Karpas-422 (cell line): Measurements from ENCODE around the gene ART1. TPM values are rescaled to one million over a fixed set of nuclear protein-coding genes. Genes with fewer than 3 reads are reported as not detected.

Experiments used
- DNase-seq: peaks from one replicate; pipeline ENCODE4 v3.0.0-alpha.2; 2015
- H2AFZ ChIP-seq: fragments of 200-600 bp; sonication (generic); 2 replicates; pipeline ENCODE4 v1.6.1; 2014; ENCODE audit warnings: antibody characterized with exemption, low read length, mixed read lengths
- H3K27ac ChIP-seq: fragments of 200-600 bp; sonication (generic); 2 replicates; pipeline ENCODE4 v1.5.1; 2014; ENCODE audit warnings: mild to moderate bottlenecking, low read length, moderate library complexity
- H3K27me3 ChIP-seq: fragments of 200-600 bp; sonication (generic); 2 replicates; pipeline ENCODE4 v1.6.1; 2014; ENCODE audit warnings: low read length, mixed read lengths
- H3K36me3 ChIP-seq: fragments of 200-600 bp; sonication (generic); 2 replicates; pipeline ENCODE4 v1.6.1; 2014; ENCODE audit warnings: low read length, mixed read lengths; ENCODE audit not compliant: insufficient read depth
- H3K4me1 ChIP-seq: fragments of 200-600 bp; sonication (generic); 2 replicates; pipeline ENCODE4 v1.6.1; 2014; ENCODE audit warnings: mild to moderate bottlenecking, low read length, mixed read lengths
- H3K4me2 ChIP-seq: fragments of 200-600 bp; sonication (generic); 2 replicates; pipeline ENCODE4 v1.6.1; 2014; ENCODE audit warnings: low read length, low read depth, mild to moderate bottlenecking; ENCODE audit not compliant: poor library complexity, severe bottlenecking
- H3K4me3 ChIP-seq: fragments of 200-600 bp; sonication (generic); 2 replicates; pipeline ENCODE4 v1.5.1; 2014; ENCODE audit warnings: mild to moderate bottlenecking, antibody characterized with exemption, low read length, mixed read lengths
- H3K79me2 ChIP-seq: fragments of 200-600 bp; sonication (generic); 2 replicates; pipeline ENCODE4 v1.6.1; 2014; ENCODE audit warnings: mild to moderate bottlenecking, low read length, mixed read lengths
- H3K9ac ChIP-seq: fragments of 200-600 bp; sonication (generic); 2 replicates; pipeline ENCODE4 v1.6.0; 2014; ENCODE audit warnings: low read length
- H3K9me2 ChIP-seq: fragments of 200-600 bp; sonication (generic), shearing (Covaris generic); replicated peaks from 2 replicates; pipeline ENCODE4 v1.6.0; 2014; ENCODE audit warnings: mild to moderate bottlenecking, low read length, moderate library complexity; ENCODE audit not compliant: insufficient read depth
- H3K9me3 ChIP-seq: fragments of 300-700, 200-600 bp; sonication (generic); 2 replicates; pipeline ENCODE4 v1.6.1; 2014; ENCODE audit warnings: low read length, mixed read lengths
- H4K20me1 ChIP-seq: fragments of 200-600 bp; sonication (generic); 2 replicates; pipeline ENCODE4 v1.6.1; 2014; ENCODE audit warnings: mild to moderate bottlenecking, antibody characterized with exemption, low read length, low read depth; ENCODE audit not compliant: insufficient read depth
- total RNA-seq: library from RNA; depleted of rRNA; stranded (reverse); fragments of >200 nt; shearing (Covaris generic); gene quantifications from 2 replicates; pipeline ENCODE4 v1.2.3, GENCODE V29; 2014; ENCODE audit warnings: low replicate concordance

ART1 gene
- total RNA-seq, 1 experiment from 2014 or later = not detected

DNA sequence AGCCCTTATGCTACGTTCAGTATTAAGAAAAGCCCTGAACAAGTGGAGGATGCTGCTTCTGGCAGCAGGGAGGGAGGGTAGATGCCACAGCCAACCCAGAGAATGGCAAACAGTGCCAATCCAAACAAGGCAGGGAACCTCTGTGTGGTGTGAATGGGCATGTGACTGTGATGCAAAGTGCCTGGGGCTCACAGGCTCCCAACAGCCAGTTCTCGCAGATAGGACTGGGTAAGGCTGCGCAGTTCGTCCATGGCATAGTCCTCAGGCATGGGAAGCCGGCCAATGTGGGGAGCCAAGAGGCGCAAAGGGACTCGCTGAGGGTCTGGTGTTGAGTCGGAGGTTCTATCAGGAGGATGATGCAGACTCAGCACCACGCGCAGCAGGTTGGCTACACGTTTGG is 31.0 kb downstream of the ART1 start:
- H3K27me3 ChIP-seq = no peaks in the 10 kb centered on the region
- no peak overlapping the region for H3K27ac ChIP-seq
- no peak overlapping the region for H3K9ac ChIP-seq
- DNase-seq = no peak
- H2AFZ ChIP-seq = no peak overlapping the region
- no peaks in the 10 kb centered on the region for H3K9me3 ChIP-seq
- H4K20me1 ChIP-seq = no peaks in the 10 kb centered on the region
- H3K79me2 ChIP-seq = no peaks in the 10 kb centered on the region
- no peak overlapping the region for H3K4me2 ChIP-seq
- H3K4me1 ChIP-seq = no peaks in the 10 kb centered on the region
- no peaks in the 10 kb centered on the region for H3K9me2 ChIP-seq
- H3K36me3 ChIP-seq = peaks cover 61% of the 10 kb centered on the region
- H3K4me3 ChIP-seq = no peak overlapping the region

- no peak for DNase-seq
- H4K20me1 ChIP-seq = no peaks in the 10 kb centered on the region
- H3K79me2 ChIP-seq = no peaks in the 10 kb centered on the region
- H3K27ac ChIP-seq = no peak overlapping the region
- H3K4me3 ChIP-seq = no peak overlapping the region
- no peak overlapping the region for H3K4me2 ChIP-seq
- no peaks in the 10 kb centered on the region for H3K27me3 ChIP-seq
- H3K9me3 ChIP-seq = no peaks in the 10 kb centered on the region
- peaks cover 80% of the 10 kb centered on the region for H3K36me3 ChIP-seq
- H3K9ac ChIP-seq = no peak overlapping the region
- H3K9me2 ChIP-seq = no peaks in the 10 kb centered on the region
- H2AFZ ChIP-seq = no peak overlapping the region
- H3K4me1 ChIP-seq = no peaks in the 10 kb centered on the region
Measured at GRCh38 chr11:3679077-3679476, 34.1 kb downstream of the ART1 start.

DNA sequence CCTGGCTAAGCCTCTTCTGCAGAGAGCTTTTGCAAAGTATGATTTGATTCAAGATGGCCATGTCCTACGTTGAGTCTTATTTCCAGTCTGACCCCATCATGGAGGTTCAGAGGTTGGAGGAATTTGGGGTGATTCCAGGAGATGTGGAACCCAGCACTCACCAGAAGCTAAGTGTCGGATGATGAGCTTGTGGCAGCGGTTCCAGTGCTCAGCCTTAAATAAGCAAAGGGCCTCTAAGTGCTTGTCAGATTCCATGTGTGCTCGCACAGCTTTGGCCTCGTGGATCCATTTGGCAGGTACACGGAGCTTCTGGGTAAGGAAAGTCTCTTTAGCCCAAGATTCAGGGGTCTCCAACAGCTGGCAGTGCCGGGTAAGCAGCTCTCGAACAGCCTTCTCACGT is 38.1 kb downstream of the ART1 start:
- Histone ChIP-seq H3K9me3 (no peaks in the 10 kb centered on the region), H3K27me3 (no peaks in the 10 kb centered on the region), H3K4me1 (no peaks in the 10 kb centered on the region), H3K4me2 (no peak overlapping the region), H4K20me1 (no peaks in the 10 kb centered on the region), H3K79me2 (no peaks in the 10 kb centered on the region), H3K4me3 (no peak overlapping the region), H2AFZ (no peak overlapping the region), H3K27ac (no peak overlapping the region), H3K36me3 (peaks cover 79% of the 10 kb centered on the region), H3K9me2 (no peaks in the 10 kb centered on the region), H3K9ac (no peak overlapping the region)
- no peak for DNase-seq

GRCh38 chr11:3684129-3684818 is 39.3 kb downstream of the ART1 start:
- no peaks in the 10 kb centered on the region for H3K79me2 ChIP-seq
- H3K4me2 ChIP-seq = no peak overlapping the region
- no peaks in the 10 kb centered on the region for H3K27me3 ChIP-seq
- H4K20me1 ChIP-seq = no peaks in the 10 kb centered on the region
- no peaks in the 10 kb centered on the region for H3K9me2 ChIP-seq
- H3K27ac ChIP-seq = no peak overlapping the region
- no peak overlapping the region for H2AFZ ChIP-seq
- peaks cover 67% of the 10 kb centered on the region for H3K36me3 ChIP-seq
- no peaks in the 10 kb centered on the region for H3K4me1 ChIP-seq
- H3K9ac ChIP-seq = no peak overlapping the region
- DNase-seq = no peak
- H3K4me3 ChIP-seq = no peak overlapping the region
- H3K9me3 ChIP-seq = no peaks in the 10 kb centered on the region

GRCh38 chr11:3684819-3685172 is 39.9 kb downstream of the ART1 start:
- Histone ChIP-seq H4K20me1 (no peaks in the 10 kb centered on the region), H3K27me3 (no peaks in the 10 kb centered on the region), H3K9me2 (no peaks in the 10 kb centered on the region)

DNA sequence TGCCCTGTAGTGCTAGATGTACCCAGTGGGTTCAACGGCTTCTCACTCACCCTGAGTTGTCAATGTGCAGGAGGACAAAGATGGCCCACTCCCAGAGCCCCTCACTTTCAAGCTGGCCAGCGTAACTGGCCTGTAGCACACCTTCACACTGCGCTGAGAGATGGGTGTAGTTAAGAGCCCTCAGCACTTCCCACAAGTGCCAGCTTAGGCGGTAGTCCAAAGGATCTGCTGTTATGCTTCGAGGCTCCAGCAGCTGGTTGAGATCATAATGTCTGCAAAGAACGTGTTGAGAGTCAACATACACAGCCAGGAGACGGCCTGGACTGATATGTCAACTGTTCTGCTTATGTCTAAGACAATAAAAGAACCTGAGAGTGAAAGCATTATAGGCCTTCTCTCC is 41.0 kb downstream of the ART1 start:
- no peak for DNase-seq
- no peak overlapping the region for H3K4me2 ChIP-seq
- H3K36me3 ChIP-seq = peaks cover 62% of the 10 kb centered on the region; the same call in 1 of the 2 replicates
- H3K27me3 ChIP-seq = no peaks in the 10 kb centered on the region
- H3K79me2 ChIP-seq = no peaks in the 10 kb centered on the region
- no peaks in the 10 kb centered on the region for H3K9me3 ChIP-seq
- H4K20me1 ChIP-seq = no peaks in the 10 kb centered on the region
- no peak overlapping the region for H3K9ac ChIP-seq
- no peak overlapping the region for H3K27ac ChIP-seq
- H3K4me1 ChIP-seq = no peaks in the 10 kb centered on the region
- H3K4me3 ChIP-seq = no peak overlapping the region
- H2AFZ ChIP-seq = no peak overlapping the region
- no peaks in the 10 kb centered on the region for H3K9me2 ChIP-seq

More at GRCh38 chr11:3684819-3685172, 39.9 kb downstream of the ART1 start:
- no peaks in the 10 kb centered on the region for H3K4me1 ChIP-seq
- H3K79me2 ChIP-seq = no peaks in the 10 kb centered on the region
- H3K4me3 ChIP-seq = no peak overlapping the region
- H2AFZ ChIP-seq = no peak overlapping the region
- H3K9me3 ChIP-seq = no peaks in the 10 kb centered on the region
- no peak overlapping the region for H3K9ac ChIP-seq
- H3K27ac ChIP-seq = no peak overlapping the region
- DNase-seq = no peak
- peaks cover 62% of the 10 kb centered on the region; the same call in 1 of the 2 replicates for H3K36me3 ChIP-seq
- H3K4me2 ChIP-seq = no peak overlapping the region

DNA sequence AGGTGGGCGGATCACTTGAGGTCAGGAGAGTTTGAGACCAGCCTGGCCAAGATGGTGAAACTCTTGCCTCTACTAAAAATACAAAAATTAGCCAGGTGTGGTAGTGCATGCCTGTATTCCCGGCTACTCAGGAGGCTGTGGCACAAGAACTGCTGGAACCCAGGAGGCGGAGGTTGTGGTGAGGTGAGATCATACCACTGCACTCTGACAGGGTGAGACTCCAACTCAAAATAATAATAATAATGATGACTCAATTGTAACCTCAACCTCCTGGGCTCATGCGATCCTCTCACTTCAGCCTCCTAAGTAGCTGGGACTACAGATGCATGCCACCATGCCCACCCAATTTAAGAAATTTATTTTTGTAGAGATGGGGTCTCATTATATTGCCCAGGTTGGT is 41.8 kb downstream of the ART1 start:
- no peak overlapping the region for H2AFZ ChIP-seq
- H3K36me3 ChIP-seq = peaks cover 62% of the 10 kb centered on the region; the same call in 1 of the 2 replicates
- no peak overlapping the region for H3K4me2 ChIP-seq
- H3K27ac ChIP-seq = no peak overlapping the region
- DNase-seq = no peak
- no peaks in the 10 kb centered on the region for H3K79me2 ChIP-seq
- H3K27me3 ChIP-seq = no peaks in the 10 kb centered on the region
- H4K20me1 ChIP-seq = no peaks in the 10 kb centered on the region
- no peaks in the 10 kb centered on the region for H3K4me1 ChIP-seq
- H3K9me2 ChIP-seq = no peaks in the 10 kb centered on the region
- H3K9me3 ChIP-seq = no peaks in the 10 kb centered on the region
- H3K9ac ChIP-seq = no peak overlapping the region
- H3K4me3 ChIP-seq = no peak overlapping the region

DNA sequence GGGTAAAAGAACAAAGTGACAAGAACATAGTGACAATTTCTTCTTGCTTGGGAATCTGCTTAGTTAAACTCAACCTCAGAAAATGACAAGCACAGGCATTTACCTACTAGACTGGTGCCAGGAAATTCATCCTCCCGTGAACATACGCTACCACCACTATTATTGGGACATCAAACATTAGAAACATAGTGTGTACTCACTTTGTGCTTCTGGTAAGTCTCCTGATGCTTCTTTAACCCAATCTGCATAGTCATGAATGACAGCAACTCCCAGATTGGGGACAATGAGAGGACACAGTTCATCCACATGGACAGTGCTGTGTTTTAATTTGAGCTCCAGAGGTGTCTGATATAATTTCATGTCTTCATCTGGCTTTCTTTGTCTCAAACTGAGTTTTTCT is 55.5 kb downstream of the ART1 start:
- Histone ChIP-seq H3K36me3 (peaks cover 59% of the 10 kb centered on the region), H3K9me3 (no peaks in the 10 kb centered on the region), H3K9me2 (no peaks in the 10 kb centered on the region), H3K9ac (no peak overlapping the region), H3K27ac (no peak overlapping the region), H3K4me2 (no peak overlapping the region), H4K20me1 (no peaks in the 10 kb centered on the region), H3K27me3 (no peaks in the 10 kb centered on the region), H3K4me3 (no peak overlapping the region), H3K79me2 (peaks cover 3% of the 10 kb centered on the region; the same call in 1 of the 2 replicates), H3K4me1 (no peaks in the 10 kb centered on the region), H2AFZ (no peak overlapping the region)
- no peak for DNase-seq
